GM18520 (cell line): ENCODE data around the gene PIGC.

ENCODE experiments used
- ATAC-seq: cut with Tn5 transposase; IDR thresholded peaks from one replicate; pipeline ENCODE4 v1.9.1; 2021; ENCODE audit not compliant: unreplicated experiment

The PIGC gene

DNA sequence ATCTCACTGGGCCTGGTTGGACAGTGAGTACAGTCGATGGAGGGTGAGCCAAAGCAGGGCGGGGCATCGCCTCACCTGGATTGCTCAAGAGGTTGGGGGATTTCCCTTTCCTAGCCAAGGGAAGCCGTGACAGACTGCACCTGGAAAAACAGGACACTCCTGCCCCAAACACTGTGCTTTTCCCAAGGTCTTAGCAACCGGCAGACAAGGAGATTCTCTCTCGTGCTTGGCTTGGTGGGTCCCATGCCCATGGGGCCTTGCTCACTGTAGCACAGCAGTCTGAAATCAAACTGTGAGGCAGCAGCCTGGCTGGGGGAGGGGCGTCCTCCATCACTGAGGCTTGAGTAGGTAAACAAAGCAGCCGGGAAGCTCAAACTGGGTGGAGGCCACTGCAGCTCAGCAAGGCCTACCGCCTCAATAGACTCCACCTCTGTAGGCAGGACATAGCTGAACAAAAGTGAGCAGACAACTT, 12.1 kb downstream of the PIGC start:
- ATAC-seq, result no peak

DNA sequence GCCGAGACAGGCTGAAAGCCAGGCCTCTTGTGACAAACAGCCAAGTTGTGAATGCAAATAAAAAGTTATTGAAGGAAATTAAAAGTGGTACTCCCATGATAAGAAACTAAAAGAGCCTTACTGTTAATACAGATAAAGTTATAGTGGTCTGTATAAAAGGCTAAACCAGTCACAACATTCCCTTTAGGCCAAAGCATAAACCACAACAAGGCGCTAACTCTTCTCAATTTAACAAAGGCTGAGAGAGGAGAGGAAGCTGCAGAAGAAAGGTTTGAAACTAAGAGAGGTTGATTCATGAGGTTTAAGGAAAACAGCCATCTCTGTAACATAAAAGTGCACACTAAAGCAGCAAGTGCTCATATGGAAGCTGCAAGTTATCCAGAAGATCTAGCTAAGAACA, 12.7 kb downstream of the PIGC start:
- no peak for ATAC-seq

DNA sequence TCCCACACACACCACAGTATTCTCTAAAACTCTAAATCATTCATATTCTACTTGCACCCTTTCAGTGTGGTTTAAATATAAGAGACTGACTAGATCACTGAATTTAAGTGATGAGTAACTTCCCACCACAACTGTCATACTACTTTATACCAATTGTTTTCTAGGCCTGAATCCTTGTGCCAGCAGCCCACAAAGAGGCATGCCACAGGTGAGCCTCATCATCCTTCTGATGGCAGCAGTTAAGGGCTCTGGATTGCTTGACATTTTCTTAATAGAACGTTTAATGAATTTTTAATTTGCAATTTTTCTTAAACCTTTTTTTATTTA, 13.8 kb downstream of the PIGC start:
- ATAC-seq, result no peak

DNA sequence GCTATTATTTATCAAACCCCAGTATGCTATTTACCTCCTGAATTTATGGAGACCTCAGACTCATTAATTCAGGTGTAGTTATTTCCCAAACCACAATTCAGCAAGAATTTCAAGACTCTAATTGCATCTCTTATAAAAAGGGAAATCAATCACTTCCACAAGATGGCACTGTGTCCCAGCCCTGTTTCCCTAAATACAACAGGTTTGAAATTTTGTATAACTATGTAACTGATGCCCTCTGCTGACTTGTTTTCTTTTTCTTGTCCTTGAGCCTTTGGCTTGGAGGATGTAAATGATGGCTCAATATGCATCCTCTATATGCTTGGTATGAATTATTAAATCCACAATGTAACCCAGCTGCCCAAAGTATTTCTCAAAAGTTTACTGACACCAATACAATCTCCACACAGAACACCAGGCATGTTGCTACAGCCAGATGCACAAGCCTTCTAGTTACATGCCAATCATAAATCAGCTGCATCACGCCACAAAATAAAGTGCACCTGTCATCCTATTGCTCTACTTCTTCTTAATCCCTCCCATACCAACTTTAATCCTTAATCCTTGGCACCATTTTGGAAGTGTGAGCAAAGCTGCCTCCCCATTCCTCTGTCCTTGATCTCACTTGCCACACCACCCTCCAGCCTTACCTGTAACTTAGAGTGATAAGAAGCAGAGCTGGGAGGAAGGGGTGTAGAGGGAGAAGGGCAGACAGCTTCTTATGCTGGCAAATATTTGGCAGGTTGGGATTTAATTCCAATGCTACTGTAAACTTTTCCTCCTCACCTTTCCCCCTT, 14.3 kb downstream of the PIGC start:
- ATAC-seq, result no peak

DNA sequence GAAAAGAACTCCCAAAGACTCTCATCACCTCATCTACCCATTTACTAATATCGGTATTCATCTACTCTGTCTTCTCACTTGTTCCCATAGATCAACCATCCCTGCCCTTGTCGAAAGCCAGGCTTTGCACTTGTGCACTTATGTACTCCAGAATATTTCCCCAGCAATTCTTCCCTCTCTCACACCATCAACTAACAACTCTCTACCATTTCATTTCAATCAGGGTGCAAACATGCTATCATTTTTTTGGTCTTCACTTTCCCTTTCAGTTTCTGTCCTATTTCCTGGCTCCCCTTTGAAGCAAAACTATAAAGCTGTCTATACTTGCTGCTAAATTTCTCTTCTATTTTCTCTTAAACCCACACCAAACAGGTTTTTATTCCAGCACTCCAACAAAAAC, 16.7 kb downstream of the PIGC start:
- ATAC-seq, result no peak

DNA sequence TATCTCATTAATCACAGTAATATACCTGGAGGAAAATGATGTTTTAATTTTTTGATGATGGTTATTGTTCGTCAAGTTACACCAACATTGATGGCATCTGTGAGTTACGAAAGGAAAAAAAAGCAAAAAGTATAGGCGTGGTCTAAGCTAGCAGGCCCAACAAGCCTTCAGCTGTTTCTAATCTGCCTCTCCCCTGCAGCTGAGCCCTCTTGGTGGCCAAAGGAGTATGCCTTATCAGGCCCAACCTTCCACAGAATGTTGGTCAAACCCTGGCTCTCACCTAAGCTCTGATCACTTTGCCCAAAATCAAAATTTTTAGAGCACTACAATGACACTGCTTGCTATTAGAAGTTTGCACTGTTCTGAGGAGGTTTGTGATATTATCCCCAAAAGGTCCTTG, 18.5 kb downstream of the PIGC start:
- no peak for ATAC-seq

DNA sequence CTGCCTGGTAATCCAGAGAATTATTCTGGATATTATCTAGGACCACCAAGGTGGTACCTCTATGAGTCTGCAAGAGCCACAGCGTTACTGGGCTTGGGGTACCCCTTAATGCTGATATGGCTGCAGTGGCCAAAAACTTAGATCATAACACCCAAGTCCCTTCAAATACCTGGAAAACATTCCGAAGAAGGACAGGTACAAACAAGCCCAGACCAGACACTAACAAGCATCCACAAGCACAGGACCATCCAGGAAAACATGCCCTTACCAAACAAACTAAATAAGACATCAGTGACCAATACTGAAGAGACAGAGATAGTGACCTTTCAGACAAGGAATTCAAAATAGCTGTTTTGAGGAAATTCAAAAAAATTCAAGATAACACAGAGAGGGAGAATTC, 20.5 kb downstream of the PIGC start:
- ATAC-seq, result no peak

DNA sequence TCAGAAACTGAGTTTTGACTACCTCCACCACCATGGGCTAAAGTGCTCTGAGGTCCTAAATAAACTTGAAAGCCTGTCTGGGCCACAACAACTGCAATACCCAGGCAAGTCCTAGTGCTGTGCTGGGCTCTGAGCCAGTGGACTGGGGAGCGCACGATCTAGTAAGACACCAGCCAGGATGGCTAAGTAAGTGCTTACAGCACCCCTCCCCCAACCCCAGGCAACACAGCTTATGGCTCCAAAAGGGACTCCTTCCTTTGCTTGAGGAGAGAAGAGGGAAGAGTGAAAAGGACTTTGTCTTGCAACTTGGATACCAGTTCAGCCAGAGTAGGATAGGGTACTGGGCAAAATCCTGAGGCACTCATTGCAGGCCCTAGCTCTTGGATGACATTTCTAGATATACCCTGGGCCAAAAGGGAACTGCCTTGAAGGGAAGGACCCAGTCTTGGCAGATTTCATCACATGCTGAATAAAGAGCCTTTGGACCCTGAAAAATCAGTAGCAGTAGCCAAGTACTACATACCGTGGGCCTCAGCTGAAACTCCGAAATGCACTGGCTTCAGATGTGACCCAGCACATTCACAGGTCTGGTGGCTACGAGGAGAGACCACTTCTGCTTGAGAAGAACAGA, 21.8 kb downstream of the PIGC start:
- ATAC-seq, result no peak

DNA sequence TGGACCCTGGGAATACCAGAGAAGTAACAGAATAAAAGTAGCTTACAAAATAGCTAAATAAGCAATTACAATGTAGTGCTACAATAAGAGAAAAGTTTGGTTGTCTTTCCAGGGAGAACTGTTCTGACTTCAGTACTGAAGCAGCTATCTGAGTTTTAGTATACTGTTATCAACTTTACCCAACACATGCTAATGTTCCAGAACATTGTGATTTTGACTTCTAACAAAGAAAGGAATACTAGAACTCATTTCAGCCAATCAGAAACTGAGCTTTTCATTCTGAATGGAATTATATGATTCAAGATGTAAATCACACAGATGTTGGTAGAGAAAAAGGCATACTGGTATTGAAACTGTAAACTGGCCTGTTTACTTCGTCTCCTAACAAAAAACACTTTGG, 23.5 kb downstream of the PIGC start, which contains the start of gene C1orf105:
Gene C1orf105, plus strand, starts transcription at position 301 of the 400 bp plus-strand sequence. CDS start 201 bp downstream, outside the sequence.
- no peak for ATAC-seq

DNA sequence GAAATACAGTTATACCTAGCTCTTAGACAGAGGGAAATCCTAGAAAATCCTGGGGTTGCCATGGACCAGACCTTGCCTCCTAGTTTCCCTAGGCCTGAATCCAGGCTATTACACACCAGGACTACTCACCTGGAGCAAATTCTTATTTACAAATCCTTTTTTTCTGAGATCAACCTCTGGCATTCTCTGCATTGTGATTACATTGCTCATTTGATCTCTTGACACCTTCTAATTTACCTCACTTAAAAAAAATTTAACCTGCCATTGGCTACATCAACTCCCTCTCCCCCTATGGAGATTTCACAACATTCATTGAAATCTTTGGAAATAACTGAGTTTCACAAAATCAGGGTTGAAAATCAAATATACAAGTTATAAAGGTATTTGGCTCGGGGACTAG, 26.3 kb downstream of the PIGC start:
- no peak for ATAC-seq

DNA sequence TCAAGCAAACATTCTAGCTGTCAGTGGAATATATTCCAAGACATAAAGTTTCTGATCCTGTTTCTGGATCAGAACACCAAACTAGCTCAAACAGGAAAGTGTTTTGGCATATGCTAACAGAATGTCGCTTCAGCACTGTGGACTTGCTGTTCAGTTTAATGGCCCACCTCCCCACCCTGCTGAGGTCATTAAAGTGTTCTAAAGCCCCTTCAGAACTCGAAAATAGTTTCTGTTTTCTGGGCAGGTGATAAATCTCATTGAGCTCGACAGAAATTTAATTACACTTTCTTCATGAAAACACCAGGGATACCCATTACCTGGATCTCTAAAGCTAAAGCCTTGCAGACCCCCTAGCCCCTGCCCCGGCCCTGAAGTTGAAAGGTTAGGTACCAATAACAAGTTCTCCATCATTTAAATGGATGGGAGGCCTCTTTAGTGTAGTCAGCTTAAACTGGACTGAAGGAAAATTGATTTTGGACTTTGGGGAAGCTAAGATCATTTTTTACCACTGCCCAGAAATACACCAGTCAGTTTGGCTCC, 27.3 kb downstream of the PIGC start:
- ATAC-seq, result no peak

DNA sequence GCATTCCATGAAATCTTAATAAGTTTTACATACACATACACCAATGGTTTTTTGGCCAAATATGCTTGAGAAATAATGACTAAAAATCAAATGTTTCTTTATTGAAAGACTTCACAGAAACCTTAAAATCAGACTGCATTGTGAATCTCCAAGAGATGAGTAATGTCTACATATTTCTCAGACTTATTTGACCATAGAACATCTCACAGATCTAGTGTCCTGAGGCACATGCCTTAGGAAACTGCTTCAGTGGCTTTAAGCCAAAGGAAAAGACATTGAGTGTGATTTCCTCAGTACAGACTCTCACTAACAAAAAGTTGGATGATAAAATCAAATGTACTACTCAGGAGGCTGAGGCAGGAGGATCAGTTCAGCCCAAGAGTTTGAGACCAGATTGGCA, 29.5 kb downstream of the PIGC start:
- ATAC-seq, result no peak

DNA sequence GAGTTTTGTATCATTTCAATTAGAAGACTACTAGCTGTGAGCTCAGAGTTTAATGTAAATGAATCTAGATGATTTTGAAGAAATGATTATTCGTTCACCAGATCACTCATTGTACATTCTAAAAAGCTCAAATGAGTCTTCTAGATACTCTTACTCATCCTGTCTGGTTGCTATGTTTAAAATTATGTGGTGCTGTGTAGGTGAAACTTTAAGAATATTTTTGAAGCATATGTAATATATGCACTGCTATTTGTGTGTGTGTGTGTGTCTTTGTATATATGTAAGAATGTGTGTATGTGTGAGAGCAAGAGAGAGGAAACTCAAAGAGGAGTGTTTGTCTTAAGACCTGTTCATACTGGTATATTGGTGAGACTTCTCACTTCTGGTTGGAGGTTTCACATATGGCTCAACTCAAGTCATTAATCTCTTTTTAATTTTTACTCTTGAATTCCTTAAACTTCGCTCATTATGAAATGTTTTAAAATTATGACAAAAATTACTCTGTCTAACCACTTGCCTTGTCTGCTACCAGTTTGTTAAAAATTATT, 32.0 kb downstream of the PIGC start:
- no peak for ATAC-seq

DNA sequence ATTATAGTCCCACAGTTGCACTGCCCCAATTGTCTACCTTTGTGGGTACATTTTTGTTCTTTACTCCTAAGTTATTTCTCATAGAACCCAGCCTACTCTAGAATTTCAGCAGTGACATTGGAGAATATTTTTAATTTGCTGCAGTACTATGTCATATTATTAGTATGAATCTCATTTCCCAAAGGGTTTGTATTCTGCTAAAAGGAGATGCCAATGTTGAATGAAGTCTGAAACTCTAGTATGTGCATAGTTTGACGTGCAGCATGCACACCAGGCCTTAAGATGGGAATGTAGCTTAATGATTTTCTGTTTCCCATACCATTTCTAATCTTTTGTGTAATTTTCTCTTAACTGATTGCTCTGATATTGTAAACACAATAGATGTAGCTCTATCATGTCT, 33.8 kb downstream of the PIGC start:
- ATAC-seq, result no peak

DNA sequence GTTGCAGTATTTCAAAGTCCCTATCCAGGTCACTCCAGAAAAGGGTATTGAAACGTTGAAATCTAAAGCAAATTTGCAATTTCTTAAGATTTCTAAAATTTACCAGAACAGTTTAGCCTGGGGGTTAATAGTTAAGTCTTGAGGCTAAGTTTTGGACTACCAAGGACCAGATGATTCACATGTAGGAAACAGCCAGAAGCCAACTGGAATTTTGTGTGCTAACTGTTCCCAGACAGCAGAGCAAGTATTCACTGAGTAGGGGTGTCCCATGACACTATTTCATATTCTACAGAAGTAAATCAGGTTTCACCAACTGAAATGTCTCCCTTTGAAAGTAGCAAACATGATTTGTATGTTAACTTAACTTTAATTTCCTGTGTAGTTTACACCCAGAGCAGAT, 34.9 kb downstream of the PIGC start:
- ATAC-seq, result no peak

DNA sequence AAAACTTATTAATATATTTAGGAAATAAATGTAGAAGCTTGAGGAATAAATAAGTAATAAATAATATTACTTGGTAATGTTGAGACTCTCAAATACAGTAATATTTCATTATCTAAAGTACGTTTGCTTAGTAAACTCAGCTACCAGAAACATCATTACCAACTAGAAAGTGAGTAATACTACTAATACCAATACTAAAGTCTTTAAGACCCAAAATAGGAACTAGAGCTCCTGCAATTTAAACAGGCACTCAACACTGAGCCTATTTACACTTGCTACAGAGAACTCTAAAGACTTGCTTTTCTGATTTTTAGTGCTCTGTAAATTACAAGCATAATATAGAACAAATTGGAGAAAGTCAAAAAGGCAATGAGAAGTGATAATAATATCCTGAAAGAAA, 36.9 kb downstream of the PIGC start:
- ATAC-seq, result no peak

DNA sequence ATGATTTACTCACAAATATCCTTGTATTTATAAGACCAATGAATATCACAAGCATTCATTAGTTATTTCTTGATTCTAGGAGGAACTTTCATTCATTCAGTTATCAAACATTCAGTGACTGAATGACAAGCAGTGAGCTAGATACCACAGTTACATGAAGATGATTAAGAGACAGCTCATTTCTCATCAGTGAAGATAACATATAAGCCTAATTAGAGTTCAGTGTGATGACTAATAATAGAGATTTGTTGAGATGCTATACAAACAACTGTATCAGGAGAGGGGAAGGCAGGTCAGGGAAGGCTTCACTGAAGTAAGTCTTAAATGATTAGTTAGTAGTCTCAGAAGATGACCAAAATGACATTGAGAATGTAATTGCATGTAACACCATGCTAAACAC, 38.0 kb downstream of the PIGC start:
- ATAC-seq, result no peak

DNA sequence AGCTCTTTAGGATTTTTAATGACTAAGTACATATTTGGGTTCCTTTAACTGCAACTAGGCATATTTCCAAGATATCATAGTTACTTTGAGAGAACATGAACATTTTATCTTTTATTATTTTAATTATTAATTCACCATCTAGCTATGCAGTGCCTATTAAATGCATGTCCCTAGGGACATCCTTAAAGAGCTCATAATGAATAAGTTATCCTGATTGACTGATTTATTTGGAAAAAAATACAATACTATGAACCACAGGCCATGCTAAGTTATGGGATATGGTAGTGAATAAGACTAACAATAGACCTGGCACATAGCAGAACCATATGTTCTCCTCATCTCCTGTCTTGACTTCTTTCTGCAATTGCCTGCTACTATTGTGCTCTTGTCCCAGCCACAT, 39.7 kb downstream of the PIGC start:
- ATAC-seq, result no peak

DNA sequence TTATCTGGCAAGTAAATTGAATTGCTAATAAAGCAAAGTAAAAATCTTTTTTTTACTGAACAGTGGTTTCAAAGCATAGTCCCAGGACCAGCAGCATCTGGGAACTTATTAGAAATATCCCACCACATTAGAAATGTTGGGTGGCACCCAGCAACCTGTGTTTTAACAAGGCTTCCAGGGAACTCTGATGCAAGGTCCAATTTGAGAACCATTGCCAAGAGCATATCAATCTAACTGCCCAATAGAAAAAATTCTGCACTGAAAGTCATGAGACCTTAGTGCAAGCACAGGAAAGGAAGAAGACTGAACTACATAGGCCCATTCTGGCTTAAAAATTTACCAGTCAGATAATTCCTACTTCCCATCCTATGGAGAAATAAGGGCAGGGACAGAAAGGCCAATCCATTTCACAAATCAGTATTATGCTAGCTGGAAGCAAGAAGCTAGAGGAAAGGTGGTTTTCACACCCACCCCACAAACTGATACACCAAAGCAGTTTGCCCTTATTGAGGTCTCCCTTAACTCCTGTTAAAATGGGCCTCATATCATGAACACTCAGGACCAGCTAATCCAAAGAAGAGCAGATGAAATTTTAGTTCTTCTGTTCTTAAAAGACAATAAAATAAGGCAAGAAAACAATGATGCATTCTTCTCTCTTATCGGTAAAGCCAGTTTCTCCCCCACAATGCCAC, 40.8 kb downstream of the PIGC start:
- no peak for ATAC-seq

DNA sequence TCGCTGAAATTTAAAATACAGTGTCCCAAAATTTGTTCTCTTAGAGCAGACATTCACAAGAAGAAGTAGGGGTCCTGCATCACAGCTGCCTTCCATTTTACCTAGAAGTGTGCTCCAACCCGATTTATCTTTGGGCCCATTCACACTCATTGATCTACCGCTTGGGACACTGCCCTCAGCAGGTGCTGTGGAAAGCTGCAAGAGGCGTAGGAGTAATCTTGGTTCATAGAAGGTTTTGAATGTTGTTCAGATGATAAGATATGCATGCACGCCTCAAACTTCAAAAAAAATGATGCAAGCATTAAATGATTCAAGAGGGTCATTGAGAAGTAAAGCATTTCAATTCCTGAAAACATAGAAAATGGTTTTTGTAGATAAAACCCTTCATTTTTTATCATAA, 42.0 kb downstream of the PIGC start:
- ATAC-seq, result no peak

DNA sequence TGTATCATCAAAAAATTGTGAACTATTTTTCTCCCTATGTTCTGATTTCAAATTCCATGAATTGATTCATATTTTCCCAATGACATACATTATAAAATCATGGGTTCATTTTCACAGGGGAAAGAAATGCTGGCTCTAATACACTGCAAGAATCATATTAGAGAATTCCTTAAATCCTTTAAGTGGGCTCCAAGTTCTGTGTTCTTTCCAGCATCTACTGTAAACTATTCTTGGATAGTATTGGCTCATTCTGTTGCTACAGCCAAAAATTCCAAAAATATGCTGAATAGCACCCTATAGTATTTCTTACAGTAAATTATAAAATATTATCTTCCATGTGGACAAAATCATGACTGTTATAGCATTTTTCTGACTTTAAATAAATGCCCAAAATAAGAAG, 42.4 kb downstream of the PIGC start:
- ATAC-seq, result no peak

DNA sequence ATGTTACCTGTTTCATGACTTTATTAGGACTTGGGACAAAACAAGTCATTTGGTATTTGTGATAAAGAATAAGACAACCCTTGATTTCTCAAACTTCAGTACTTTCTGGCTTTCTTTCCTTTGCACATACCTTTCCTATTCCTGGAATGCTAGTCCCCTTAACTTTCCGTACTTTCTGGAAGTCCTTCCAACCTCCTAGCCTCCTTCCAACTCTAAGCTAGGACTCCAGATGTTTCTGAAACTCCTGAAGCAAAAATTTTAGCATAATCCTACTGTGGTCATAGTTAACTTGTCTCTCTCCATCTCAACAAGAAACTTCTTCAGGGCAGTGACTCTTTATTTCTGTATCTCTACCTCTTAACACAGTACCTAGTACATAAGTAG, 43.2 kb downstream of the PIGC start:
- no peak for ATAC-seq
